Activated T-cell treated with anti-CD3 and anti-CD28 coated beads for 24 hours (primary cell): ENCODE measurements around the gene TRIM26.
A peak's percentile ranks its signal among the peaks of the same experiment; 100 is the strongest.
"Not testable (repeated sequence)": the region's sequence is repeated elsewhere in the genome, so short reads cannot be mapped to it uniquely, and the experiment has no call there.

Source experiments
- DNase-seq: peaks from one replicate; pipeline ENCODE4 v3.0.0-alpha.2; 2020; ENCODE audit warnings: low read depth

The TRIM26 gene

GRCh38 chr6:30171677-30172471, 41.3 kb downstream of the TRIM26 start:
- no peak for DNase-seq

DNA sequence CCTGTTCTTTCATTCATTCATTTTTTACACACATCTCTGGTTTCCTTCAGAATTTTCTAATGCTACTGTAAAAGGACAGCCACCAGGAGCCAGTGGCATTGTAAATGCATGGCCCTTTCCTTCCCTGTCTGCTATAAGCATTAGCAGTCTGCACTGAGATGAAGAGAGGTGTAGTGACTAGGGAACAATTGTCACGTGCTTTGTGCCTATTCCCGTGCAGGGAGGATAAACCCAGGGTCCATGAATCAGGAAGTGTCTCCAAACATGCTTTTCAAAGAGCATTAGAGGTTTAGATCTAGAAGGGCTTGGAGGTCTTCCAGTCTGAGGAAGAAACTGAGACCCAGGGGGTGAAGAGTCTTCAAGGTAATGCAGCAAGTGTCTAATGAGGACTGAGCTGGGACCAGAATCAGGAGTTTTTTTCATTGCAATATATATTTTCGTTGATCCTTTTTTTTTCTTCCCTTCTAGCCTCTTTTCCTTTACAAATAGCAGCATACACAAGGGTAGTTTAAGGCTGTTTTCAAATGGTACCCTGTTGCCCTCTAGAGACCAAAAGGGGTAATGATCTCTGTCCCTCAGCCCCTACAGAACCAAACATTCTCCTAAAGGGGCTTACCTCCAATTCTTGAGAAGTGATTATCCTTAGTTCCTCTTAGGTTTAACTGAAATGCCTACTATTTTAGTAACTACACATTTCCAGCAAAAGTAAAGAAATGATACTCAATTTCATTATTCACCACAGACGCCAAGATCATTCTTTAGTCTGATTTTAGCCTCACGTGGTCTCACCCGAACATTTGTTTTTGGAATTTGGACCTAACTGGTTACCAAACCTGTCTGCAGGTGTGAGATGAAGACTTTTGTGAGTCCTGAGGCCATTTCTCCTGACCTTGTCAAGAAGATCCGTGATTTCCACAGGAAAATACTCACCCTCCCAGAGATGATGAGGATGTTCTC, 43.3 kb downstream of the TRIM26 start:
- no peak for DNase-seq

DNA sequence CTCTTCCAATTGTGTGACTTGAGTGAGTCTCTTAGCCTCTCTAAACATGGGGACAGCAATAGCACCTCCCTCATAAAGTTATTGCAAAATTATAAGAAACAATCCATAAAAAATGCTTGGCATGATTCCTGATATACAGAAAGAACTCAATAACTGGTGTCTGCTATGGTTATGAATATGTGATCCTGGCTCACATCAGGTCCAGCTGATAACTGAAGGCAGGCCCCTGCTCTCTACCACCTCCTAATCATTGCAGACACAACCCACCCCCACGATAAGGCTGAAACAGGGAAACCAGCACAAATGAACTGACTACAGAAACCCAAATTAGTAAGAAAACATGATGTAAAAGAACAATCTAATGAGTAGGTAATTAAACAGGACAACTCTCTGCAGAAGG, 44.5 kb downstream of the TRIM26 start:
- DNase-seq, result no peak

DNA sequence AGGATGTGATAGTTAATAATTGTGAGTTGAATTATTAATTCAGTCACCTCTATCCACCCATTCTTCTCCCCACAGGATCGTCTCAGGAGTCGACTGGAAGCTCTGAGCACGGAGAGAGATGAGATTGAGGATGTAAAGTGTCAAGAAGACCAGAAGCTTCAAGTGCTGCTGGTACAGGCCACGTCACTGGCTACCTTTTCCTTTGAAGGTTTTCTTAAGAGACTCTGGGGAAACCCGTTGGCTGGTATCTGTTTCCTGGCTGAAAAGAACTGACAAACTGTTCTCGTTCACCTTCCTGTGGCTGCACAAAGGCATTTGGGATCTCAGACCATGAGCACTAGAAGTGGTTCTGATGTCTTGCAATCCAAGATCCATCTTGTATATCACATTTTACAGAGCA, 46.1 kb downstream of the TRIM26 start:
- DNase-seq, result no peak

DNA sequence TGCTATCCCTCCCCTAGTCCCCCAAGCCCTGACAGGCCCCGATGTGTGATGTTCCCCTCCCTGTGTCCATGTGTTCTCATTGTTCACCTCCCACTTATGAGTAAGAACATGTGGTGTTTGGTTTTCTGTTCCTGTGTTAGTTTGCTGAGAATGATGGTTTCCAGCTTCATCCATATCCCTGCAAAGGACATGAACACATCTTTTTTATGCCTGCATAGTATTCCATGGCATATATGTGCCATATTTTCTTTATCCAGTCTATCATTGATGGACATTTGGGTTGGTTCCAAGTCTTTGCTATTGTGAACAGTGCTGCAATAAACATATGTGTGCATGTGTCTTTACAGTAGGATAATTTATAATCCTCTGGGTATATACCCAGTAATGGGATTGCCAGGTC, 48.0 kb downstream of the TRIM26 start:
- not testable (repeated sequence) for DNase-seq

DNA sequence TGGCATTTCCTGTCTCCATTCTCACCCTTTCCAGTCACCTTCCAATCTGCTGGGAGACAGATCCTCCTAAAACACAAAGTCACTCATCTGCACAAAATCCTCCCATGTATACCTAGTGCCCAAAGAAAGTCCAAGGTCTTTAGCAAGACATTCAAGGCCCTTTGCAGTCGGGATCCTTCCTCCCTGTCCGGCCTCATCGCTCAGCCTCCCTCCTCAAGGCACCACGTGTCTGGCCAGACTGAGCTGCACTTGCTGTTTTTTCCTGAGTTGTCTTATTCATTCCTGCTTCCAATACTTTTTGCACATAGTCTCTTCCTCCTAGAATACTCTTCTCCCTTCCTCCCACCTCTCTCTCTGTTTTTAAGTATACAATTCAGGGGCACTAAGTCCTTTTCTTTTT, 48.5 kb downstream of the TRIM26 start:
- DNase-seq, result no peak

DNA sequence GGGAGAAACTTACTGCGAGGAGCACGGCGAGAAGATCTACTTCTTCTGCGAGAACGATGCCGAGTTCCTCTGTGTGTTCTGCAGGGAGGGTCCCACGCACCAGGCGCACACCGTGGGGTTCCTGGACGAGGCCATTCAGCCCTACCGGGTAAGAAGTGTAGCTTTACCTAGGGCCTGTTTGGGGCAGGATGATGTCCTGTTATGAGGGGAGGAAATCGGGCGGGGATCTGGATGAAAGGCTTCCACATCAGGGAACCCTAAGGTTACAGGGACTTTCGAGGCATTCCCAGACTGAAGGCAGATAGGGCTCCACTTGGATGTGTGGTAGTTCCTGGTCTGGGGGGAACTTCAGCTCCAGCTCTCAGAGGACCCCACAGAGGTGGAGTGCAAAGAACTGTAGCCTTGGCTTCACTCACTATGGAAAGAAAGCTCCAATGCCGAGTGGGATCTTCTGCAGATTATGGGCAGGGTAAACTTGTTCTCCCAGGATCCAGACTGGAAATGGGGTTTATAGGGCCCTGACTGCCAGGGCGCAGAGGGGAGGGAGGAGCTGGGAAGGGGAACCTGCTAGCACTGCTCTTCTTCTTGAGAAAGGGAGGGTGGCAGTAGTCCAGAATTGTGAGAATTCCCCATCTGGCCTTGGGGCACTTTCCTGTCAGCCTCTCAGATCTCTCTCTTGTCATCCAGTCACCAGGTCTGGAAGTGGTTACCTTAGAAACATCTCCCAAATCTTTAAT, 49.1 kb downstream of the TRIM26 start:
- DNase-seq, result no peak

DNA sequence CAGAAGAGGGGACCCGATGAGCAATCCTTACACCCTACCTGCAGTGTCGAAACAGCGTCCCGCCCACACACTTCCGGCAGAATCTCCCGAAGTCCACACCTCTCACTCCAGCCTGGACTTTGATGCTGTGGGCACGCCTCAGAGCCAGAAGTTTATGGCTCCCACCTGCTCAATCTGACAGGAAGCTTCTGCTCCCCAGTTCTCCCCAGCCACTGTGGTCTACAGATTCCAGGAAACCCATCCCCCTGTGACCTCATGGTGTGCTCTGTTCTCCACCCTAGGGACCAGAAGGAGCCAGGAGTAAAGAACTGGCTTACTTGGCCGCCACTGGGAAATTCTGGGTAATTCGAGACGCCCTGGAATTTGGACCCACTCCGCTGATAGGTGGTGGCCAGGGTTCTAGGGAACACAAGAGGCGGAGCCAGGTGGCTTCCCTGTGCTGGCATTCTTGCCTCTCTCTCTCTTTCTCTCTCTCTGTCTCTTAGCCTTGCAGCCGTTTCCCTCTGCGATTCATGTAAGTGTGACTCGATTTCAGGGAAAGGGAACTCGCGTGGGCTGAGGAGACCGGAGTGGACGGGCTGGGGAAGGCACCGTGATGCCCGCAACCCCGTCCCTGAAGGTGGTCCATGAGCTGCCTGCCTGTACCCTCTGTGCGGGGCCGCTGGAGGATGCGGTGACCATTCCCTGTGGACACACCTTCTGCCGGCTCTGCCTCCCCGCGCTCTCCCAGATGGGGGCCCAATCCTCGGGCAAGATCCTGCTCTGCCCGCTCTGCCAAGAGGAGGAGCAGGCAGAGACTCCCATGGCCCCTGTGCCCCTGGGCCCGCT, 49.9 kb downstream of the TRIM26 start, which contains the start of gene TRIM15:
Gene TRIM15, plus strand, starts transcription at position 457 of the 828 bp plus-strand sequence. Its CDS starts 139 bp downstream, at position 596.
- DNase-seq, result peak; percentile 26

- no peak for DNase-seq
Observed at GRCh38 chr6:30162265-30163089, 50.7 kb downstream of the TRIM26 start.

GRCh38 chr6:30160785-30161531, 52.2 kb downstream of the TRIM26 start, which contains the start of gene TRIM10:
TRIM10 (minus strand) TSS chr6:30161211; CDS start chr6:30160858, 353 bp downstream.
- no peak for DNase-seq

GRCh38 chr6:30160008-30160784, 53.0 kb downstream of the TRIM26 start:
- no peak for DNase-seq

DNA sequence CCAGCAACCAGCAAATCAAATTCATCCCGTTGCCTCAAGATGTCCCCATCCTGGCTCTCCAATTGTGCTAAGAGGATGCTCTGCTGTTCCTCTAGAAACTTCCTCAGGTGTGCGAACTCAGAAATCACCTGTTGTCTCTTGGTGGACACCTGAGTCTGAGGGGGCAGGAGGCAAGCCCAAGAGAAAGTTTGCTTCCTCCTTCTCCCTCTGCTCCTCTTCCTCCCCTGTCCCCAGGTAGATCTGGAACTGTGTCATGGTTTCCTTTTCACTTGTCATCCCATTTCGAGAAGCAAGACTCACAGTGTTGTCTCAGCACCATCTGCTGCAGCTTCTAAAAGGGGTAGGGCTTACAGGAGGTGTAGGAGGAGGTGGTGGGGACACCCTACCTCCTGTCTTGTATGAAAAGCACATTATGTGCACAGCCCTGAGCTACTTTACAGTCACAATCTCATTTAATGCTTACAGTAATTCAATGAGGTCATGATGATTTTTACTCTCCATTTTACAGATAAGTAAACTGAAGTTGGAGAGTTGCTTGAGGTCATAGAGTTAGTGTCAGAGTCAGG, 54.6 kb downstream of the TRIM26 start:
- DNase-seq, result no peak

- DNase-seq, result no peak
Observed at GRCh38 chr6:30157999-30158398, 55.2 kb downstream of the TRIM26 start.

DNA sequence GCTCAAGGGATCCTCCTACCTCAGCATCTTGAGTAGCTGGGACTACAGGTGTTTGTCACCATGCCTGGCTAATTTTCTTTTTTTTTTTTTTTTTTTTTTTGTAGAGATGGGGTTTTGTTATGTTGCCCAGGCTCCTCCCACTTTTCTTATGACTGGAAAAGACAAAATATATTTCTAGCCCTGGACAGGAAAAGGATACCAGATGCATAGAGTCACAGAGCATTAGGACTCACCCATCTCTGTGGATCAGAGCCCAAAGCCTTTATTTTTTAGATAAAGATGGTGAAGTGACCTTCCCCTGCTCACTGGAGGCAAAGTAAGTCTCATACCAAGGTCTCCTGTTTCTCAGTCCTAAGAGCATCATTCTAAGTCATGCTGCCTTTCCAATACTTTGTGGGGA, 55.6 kb downstream of the TRIM26 start:
- DNase-seq, result no peak

- DNase-seq, result no peak
Observed at GRCh38 chr6:30156774-30157173, 56.4 kb downstream of the TRIM26 start.

GRCh38 chr6:30156262-30156599, 57.0 kb downstream of the TRIM26 start:
- DNase-seq, result no peak

GRCh38 chr6:30155520-30156261, 57.5 kb downstream of the TRIM26 start:
- no peak for DNase-seq
